A549 (cell line): ENCODE data around the gene AADACL3. TPM values are rescaled to one million over a fixed set of nuclear protein-coding genes. Genes with fewer than 3 reads are reported as not detected.

Experiments
- ATAC-seq, 2 experiments: fragments of 200-7000 bp in 1 of 2; fragments of >200 bp in 1 of 2; cut with Nextera tagmentation in 1 of 2; cut with Tn5 transposase in 1 of 2; 3 replicates each; pipeline versions ENCODE4 v1.8.0 to v1.9.1; 2018 to 2020; ENCODE audit warnings: mild to moderate bottlenecking in 1 of 2, moderate library complexity in 1 of 2
- CTCF ChIA-PET: fragments of 300-600 bp; sonication (Branson Sonifier 250); formaldehyde crosslinking; extraction: SDS; loops from one replicate; lab custom pipeline; 2021; ENCODE audit warnings: antibody characterized with exemption, inconsistent platforms; lab: Yijun Ruan, JAX
- POLR2A ChIA-PET: fragments of 350-600 bp; formaldehyde crosslinking; extraction: SDS; loops from one replicate; lab custom pipeline; 2021; ENCODE audit warnings: antibody characterized with exemption, inconsistent platforms; lab: Yijun Ruan, JAX
- DNase-seq, 2 experiments: peaks; one replicate each; pipeline versions ENCODE4 v3.0.0 to v3.0.0-alpha.2; 2011 to 2016; ENCODE audit warnings: low read depth in 1 of 2, low spot score in 1 of 2
- FAIRE-seq: peaks from 2 replicates; lab custom pipeline; 2011; peaks lifted over from hg19 to GRCh38; lab: Jason Lieb, UNC
- H3K27ac ChIP-seq, 2 experiments: fragments of >200 bp; sonication (Bioruptor Twin); formaldehyde crosslinking; 3 replicates each; pipeline ENCODE4 v1.5.1; 2016 to 2017
- H3K4me1 ChIP-seq: fragments of >200 bp; sonication (Bioruptor Twin); formaldehyde crosslinking; 3 replicates; pipeline ENCODE4 v1.6.1; 2016
- H3K4me2 ChIP-seq: fragments of >200 bp; sonication (Bioruptor Twin); formaldehyde crosslinking; 3 replicates; pipeline ENCODE4 v1.6.1; 2016
- H3K4me3 ChIP-seq: fragments of >200 bp; sonication (Bioruptor Twin); formaldehyde crosslinking; 3 replicates; pipeline ENCODE4 v1.5.1; 2016
- H3K9me3 ChIP-seq: fragments of >200 bp; sonication (Bioruptor Twin); formaldehyde crosslinking; 3 replicates; pipeline ENCODE4 v1.6.1; 2016
- BCL3 ChIP-seq: fragments of >200 bp; sonication (Bioruptor Twin); formaldehyde crosslinking; IDR thresholded peaks from 3 replicates; pipeline ENCODE4 v1.6.1; 2016
- BHLHE40 ChIP-seq: IDR thresholded peaks from 2 replicates; pipeline ENCODE4 v1.6.1; 2012; ENCODE audit warnings: low read depth, low read length, inconsistent platforms
- CBX2 ChIP-seq: fragments of 200-600 bp; sonication (generic); IDR thresholded peaks from 2 replicates; pipeline ENCODE4 v1.6.1; 2016; ENCODE audit warnings: low read depth, mild to moderate bottlenecking, borderline replicate concordance
- CHD4 ChIP-seq: fragments of 200-600 bp; sonication (generic); IDR thresholded peaks from 2 replicates; pipeline ENCODE4 v1.6.1; 2016; ENCODE audit warnings: antibody characterized with exemption, mild to moderate bottlenecking, borderline replicate concordance
- EP300 ChIP-seq, 2 experiments: fragments of >200 bp; sonication (Bioruptor Twin); formaldehyde crosslinking; IDR thresholded peaks; 2 replicates in 1 of 2; 3 replicates in 1 of 2; pipeline ENCODE4 v1.6.1; 2016 to 2017
- FOSB ChIP-seq: fragments of 250-450 bp; sonication (Bioruptor Pico); IDR thresholded peaks from 2 replicates; pipeline ENCODE4 v1.5.0; 2020; ENCODE audit warnings: mild to moderate bottlenecking, moderate library complexity
- GATA3 ChIP-seq: IDR thresholded peaks from 2 replicates; pipeline ENCODE4 v1.6.1; 2012; ENCODE audit warnings: borderline replicate concordance
- HDAC2 ChIP-seq: fragments of 200-600 bp; sonication (generic); IDR thresholded peaks from 2 replicates; pipeline ENCODE4 v1.6.1; 2016
- HES2 ChIP-seq: fragments of >200 bp; sonication (Bioruptor Twin); formaldehyde crosslinking; IDR thresholded peaks from 2 replicates; pipeline ENCODE4 v1.6.1; 2016
- HOXA7 ChIP-seq: fragments of 250-450 bp; sonication (Bioruptor Pico); IDR thresholded peaks from 2 replicates; pipeline ENCODE4 v1.5.0; 2020; ENCODE audit warnings: mild to moderate bottlenecking, moderate library complexity
- HOXB13 ChIP-seq: fragments of 250-450 bp; sonication (Bioruptor Pico); IDR thresholded peaks from 2 replicates; pipeline ENCODE4 v1.5.0; 2020; ENCODE audit warnings: low read depth, mild to moderate bottlenecking, moderate library complexity
- HOXB5 ChIP-seq: fragments of 250-450 bp; sonication (Bioruptor Pico); IDR thresholded peaks from 2 replicates; pipeline ENCODE4 v1.5.0; 2020; ENCODE audit warnings: mild to moderate bottlenecking, moderate library complexity
- JUN ChIP-seq, 2 experiments: fragments of >200 bp; sonication (Bioruptor Twin); formaldehyde crosslinking; IDR thresholded peaks; 2 replicates in 1 of 2; 3 replicates in 1 of 2; pipeline ENCODE4 v1.6.1; 2016 to 2017
- KDM5A ChIP-seq: fragments of 200-600 bp; sonication (generic); IDR thresholded peaks from 2 replicates; pipeline ENCODE4 v1.6.1; 2016; ENCODE audit warnings: antibody characterized with exemption, mild to moderate bottlenecking
- MAFK ChIP-seq: fragments of 450-650 bp; IDR thresholded peaks from 2 replicates; pipeline ENCODE4 v1.6.1; 2014; ENCODE audit not compliant: partially characterized antibody
- MAX ChIP-seq: IDR thresholded peaks from 2 replicates; pipeline ENCODE4 v1.6.1; 2012
- MAZ ChIP-seq: fragments of 150-350 bp; IDR thresholded peaks from 2 replicates; pipeline ENCODE4 v1.6.1; 2014; ENCODE audit warnings: antibody characterized with exemption, low read depth, low read length, borderline replicate concordance
- MYC ChIP-seq: IDR thresholded peaks from 2 replicates; pipeline ENCODE4 v1.6.1; 2012; ENCODE audit warnings: mild to moderate bottlenecking, inconsistent platforms, low read length, improper control_type of control experiment, borderline replicate concordance
- NFE2L2 ChIP-seq: fragments of 150-350 bp; conservative IDR thresholded peaks from 2 replicates; pipeline ENCODE4 v1.6.1; 2014; ENCODE audit warnings: low read length
- POLR2A ChIP-seq: IDR thresholded peaks from 2 replicates; pipeline ENCODE4 v1.6.1; 2012; ENCODE audit warnings: mild to moderate bottlenecking, low read length
- RCOR1 ChIP-seq: fragments of 150-350 bp; IDR thresholded peaks from 2 replicates; pipeline ENCODE4 v1.6.1; 2014; ENCODE audit warnings: antibody characterized with exemption, low read length, low read depth
- REST ChIP-seq: fragments of 200-600 bp; sonication (generic); IDR thresholded peaks from 2 replicates; pipeline ENCODE4 v1.6.1; 2016; ENCODE audit warnings: antibody characterized with exemption, mild to moderate bottlenecking, moderate library complexity
- SMC3 ChIP-seq: fragments of >200 bp; sonication (Bioruptor Twin); formaldehyde crosslinking; IDR thresholded peaks from 3 replicates; pipeline ENCODE4 v1.6.1; 2018; ENCODE audit warnings: inconsistent platforms
- TFCP2L1 ChIP-seq: fragments of 250-450 bp; sonication (Bioruptor Pico); IDR thresholded peaks from 2 replicates; pipeline ENCODE4 v1.5.0; 2021; ENCODE audit warnings: mild to moderate bottlenecking
- ZFP36 ChIP-seq: fragments of 450-650 bp; IDR thresholded peaks from 2 replicates; pipeline ENCODE4 v1.6.1; 2014; ENCODE audit warnings: borderline replicate concordance; ENCODE audit not compliant: partially characterized antibody
- ZNF302 ChIP-seq: fragments of 250-450 bp; sonication (Bioruptor Pico); IDR thresholded peaks from 2 replicates; pipeline ENCODE4 v1.9.0; 2021; ENCODE audit warnings: inconsistent platforms, mild to moderate bottlenecking, moderate library complexity
- WGBS: methylation state at CpG from one replicate; pipeline ENCODE4 v1.1.6; 2017; ENCODE audit errors: missing lambda C conversion rate; 5-methylcytosine and 5-hydroxymethylcytosine counted together
- polyA minus RNA-seq: library from RNA; depleted of rRNA, polyadenylated mRNA; stranded (reverse); fragments of >200 nt; gene quantifications from 2 replicates; pipeline ENCODE4 v1.2.3, GENCODE V29; 2011; rRNA and poly(A)+ RNA removed
- polyA plus RNA-seq, 4 experiments: library from polyadenylated mRNA; depleted of rRNA in 3 of 4; stranded (reverse); fragments of >200 nt; fragmentation: RNase III in 1 of 4; extraction: RNeasy Plus Mini Kit Qiagen cat#74134 plus additional on column Dnase treatment in 1 of 4; gene quantifications; 2 replicates in 3 of 4; 3 replicates in 1 of 4; pipeline ENCODE4 v1.2.3, GENCODE V29; 2011 to 2017

AADACL3 gene
- polyA plus RNA-seq (2011; rRNA removed): not detected in 2 replicates
- not detected in 2 replicates for polyA plus RNA-seq (2012; cell fraction: cytosol; rRNA removed)
- not detected in 2 replicates for polyA plus RNA-seq (2012; cell fraction: nucleus; rRNA removed)
- polyA plus RNA-seq (2017; fragmentation: RNase III; extraction: RNeasy Plus Mini Kit Qiagen cat#74134 plus additional on column Dnase treatment): not detected in 3 replicates
- polyA minus RNA-seq: not detected in 2 replicates

GRCh38 chr1:12715896-12716437 lies at the start of gene AADACL3:
Gene AADACL3, plus strand, starts transcription at chr1:12716110. Its CDS starts 67 bp downstream, at chr1:12716177.
- Histone ChIP-seq H3K4me3 (no peak within 1 kb of the TSS), H3K27ac (no peak within 1 kb of the TSS), H3K9me3 (no peaks in the 10 kb centered on the region), H3K4me1 (no peaks in the 10 kb centered on the region), H3K4me2 (no peak within 1 kb of the TSS)
- ATAC-seq (no peak), FAIRE-seq (no peak), DNase-seq (no peak)
- POLR2A ChIA-PET: no interaction called here
- no peak for TF ChIP-seq GATA3
- no peak for TF ChIP-seq TFCP2L1 (CRISPR knock-in tag)
- no peak for TF ChIP-seq HES2
- TF ChIP-seq JUN (IDR thresholded peaks at IDR 0.05): no peak
- TF ChIP-seq MAFK: no peak
- TF ChIP-seq CBX2: no peak
- TF ChIP-seq MAZ: no peak
- no peak for TF ChIP-seq MYC
- TF ChIP-seq POLR2A: no peak
- no peak for TF ChIP-seq FOSB (CRISPR knock-in tag)
- no peak for TF ChIP-seq HOXA7 (CRISPR knock-in tag)
- no peak for TF ChIP-seq NFE2L2
- TF ChIP-seq REST: no peak
- no peak for TF ChIP-seq ZNF302 (CRISPR knock-in tag)
- TF ChIP-seq HOXB13 (CRISPR knock-in tag): no peak
- no peak for TF ChIP-seq BCL3
- TF ChIP-seq CHD4: no peak
- no peak for TF ChIP-seq RCOR1
- CTCF ChIA-PET: no interaction called here
- 73% methylated on average over 7 of the region's 8 CpGs for WGBS

- Histone ChIP-seq H3K27ac (no peak overlapping the region), H3K4me2 (no peak overlapping the region), H3K4me3 (no peak overlapping the region), H3K9me3 (peaks cover 3% of the 10 kb centered on the region; the same call in 1 of the 3 replicates), H3K4me1 (no peaks in the 10 kb centered on the region)
- ChIA-PET POLR2A (no interaction called here), CTCF (no interaction called here)
- DNase-seq: no peak
- no peak for ATAC-seq
- FAIRE-seq: no peak
- TF ChIP-seq HOXB5 (no peak), MAZ (no peak), KDM5A (no peak), HDAC2 (no peak), SMC3 (no peak), EP300 (IDR thresholded peaks at IDR 0.05) (no peak), ZFP36 (no peak), MAX (no peak), BHLHE40 (no peak)
- WGBS: 65% methylated on average over 13 of the region's 15 CpGs
Observed at GRCh38 chr1:12666141-12666735, 49.7 kb upstream of the AADACL3 start.
